Measurements from ENCODE around the gene IFI27.
"Not testable (repeated sequence)": the region's sequence is repeated elsewhere in the genome, so short reads cannot be mapped to it uniquely, and the experiment has no call there.

Gene IFI27

GRCh38 chr14:94156143-94156542 is 45.6 kb downstream of the IFI27 start:
- DNase-seq (ENCODE audit: low read depth in 2 of 2), result not testable (repeated sequence)

GRCh38 chr14:94157197-94157596 is 46.7 kb downstream of the IFI27 start:
- DNase-seq (ENCODE audit: low read depth in 2 of 2), result no peak

- no peak for DNase-seq (ENCODE audit: low read depth in 2 of 2)
Measured at GRCh38 chr14:94158239-94158883, 47.8 kb downstream of the IFI27 start.

GRCh38 chr14:94161058-94161457 is 50.5 kb downstream of the IFI27 start:
- DNase-seq (ENCODE audit: low read depth in 2 of 2), result no peak

- no peak for DNase-seq (ENCODE audit: low read depth in 2 of 2)
Measured at GRCh38 chr14:94161981-94162380, 51.4 kb downstream of the IFI27 start.

- no peak for DNase-seq (ENCODE audit: low read depth in 2 of 2)
Measured at GRCh38 chr14:94162466-94162865, 51.9 kb downstream of the IFI27 start.

- no peak for DNase-seq (ENCODE audit: low read depth in 2 of 2)
Measured at GRCh38 chr14:94163796-94164195, 53.3 kb downstream of the IFI27 start.

- no peak for DNase-seq (ENCODE audit: low read depth in 2 of 2)
Measured at GRCh38 chr14:94164685-94165431, 54.3 kb downstream of the IFI27 start.

GRCh38 chr14:94165744-94166143 is 55.2 kb downstream of the IFI27 start:
- no peak for DNase-seq (ENCODE audit: low read depth in 2 of 2)

Data from stimulated activated CD8-positive, alpha-beta memory T cell treated with anti-CD3 and anti-CD28 coated beads, Interleukin-15, amount 100 ng/mL, for 4 hours (primary cell).